Keratinocyte (primary cell): Measurements from ENCODE around the gene ITGB1.

Experiments used
- CTCF ChIP-seq, 3 experiments: IDR thresholded peaks in 1 of 3; conservative IDR thresholded peaks in 1 of 3; optimal IDR thresholded peaks in 1 of 3; 2 replicates in 2 of 3; 3 replicates in 1 of 3; pipeline versions ENCODE3 to v1.5.1; 2011; ENCODE audit warnings: low read length in 3 of 3, mild to moderate bottlenecking in 3 of 3, moderate library complexity in 2 of 3, control low read depth in 1 of 3, inconsistent platforms in 1 of 3; ENCODE audit not compliant: insufficient read depth in 2 of 3; ENCODE audit errors: extremely low read depth in 1 of 3
- EZH2 ChIP-seq: IDR thresholded peaks from one replicate; pipeline ENCODE4 v1.6.1; 2012; ENCODE audit warnings: inconsistent platforms, mild to moderate bottlenecking, low read length, moderate library complexity

DNA sequence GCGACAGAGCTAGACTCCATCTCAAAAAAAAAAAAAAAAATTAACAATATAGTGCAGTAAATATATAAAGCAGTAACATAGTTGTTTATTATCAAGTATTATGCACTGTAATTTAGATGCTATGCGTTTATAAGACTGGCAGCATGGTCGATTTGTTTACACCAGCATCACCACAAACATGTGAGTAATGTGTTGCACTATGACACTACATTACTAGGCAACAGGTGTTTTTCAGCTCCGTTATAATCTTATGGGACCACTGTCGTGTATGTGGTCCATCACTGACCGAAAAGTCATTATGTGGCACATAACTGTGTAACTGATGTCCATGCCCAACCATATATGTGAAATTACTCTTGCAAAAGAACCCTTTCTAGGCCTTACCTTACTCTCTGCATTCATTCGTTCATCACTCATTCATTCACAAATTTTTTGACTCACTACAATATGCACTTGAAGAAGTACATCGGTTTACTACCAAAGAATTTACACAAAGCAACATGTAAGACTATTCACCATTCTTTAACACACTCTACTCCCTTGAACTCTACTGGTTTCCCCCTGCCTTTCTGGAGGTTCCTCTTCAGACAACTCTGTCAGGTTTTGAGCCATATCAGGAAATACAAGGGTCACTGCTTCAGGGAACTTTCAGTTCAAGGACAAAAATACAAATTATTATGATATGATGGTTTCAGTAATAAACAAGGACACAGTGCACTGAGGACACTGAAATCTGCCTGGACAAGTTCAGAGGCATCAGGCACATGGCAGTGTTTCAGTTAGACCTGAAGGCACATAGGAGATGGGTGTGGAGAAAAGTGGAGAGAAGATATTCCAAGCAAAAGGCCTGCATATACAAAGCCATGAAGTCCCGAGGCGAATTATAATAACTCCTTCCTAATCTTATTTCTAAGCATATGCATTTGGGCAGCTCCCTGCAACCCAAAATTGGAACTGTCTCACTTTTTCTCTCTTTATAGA is 17.4 kb downstream of the ITGB1 start:
- no peak for TF ChIP-seq CTCF (optimal IDR thresholded peaks at IDR 0.05 in 1 of 3, IDR thresholded peaks at IDR 0.05 in 1 of 3, conservative IDR thresholded peaks at IDR 0.05 in 1 of 3; ENCODE audit: extremely low read depth in 1 of 3, insufficient read depth in 2 of 3, low read length in 3 of 3)
- TF ChIP-seq EZH2, result no peak
